ENCODE measurements around the gene TOM1L2.

Gene TOM1L2

DNA sequence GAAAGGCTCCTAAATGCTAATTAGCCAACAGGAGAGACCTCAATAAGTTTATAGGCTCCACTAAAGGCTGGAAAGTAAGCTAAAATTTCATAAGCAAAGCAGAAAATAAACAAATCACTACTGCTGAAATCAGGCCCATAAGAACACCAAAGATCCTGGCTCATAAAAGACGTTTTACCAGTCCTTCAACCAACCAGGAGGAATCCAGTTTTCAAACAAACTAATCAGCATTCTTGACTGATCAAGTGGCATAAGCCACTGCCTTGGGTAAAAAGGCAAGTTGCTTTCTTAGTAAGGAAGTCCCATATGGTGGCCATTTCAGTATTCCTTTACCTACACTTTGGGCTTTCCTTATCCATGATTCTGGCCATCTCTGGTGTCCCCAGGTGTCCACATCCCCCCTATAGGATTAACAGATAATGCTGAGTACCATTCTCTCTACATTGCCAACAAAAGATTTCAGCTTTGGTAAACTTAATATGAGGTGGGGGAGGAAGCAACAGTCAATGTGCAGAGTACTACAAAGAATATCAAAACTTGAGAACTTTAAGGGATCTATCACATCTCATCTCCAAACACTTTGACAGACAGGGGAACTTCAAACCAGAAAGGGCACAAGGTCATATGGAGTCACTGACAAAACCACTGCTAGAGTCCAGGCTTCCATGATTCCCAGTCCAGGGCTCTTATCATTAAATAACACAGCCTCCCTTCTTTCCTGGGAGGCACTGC, 1.3 kb downstream of the TOM1L2 start:
- TF ChIP-seq, protein P1, sequence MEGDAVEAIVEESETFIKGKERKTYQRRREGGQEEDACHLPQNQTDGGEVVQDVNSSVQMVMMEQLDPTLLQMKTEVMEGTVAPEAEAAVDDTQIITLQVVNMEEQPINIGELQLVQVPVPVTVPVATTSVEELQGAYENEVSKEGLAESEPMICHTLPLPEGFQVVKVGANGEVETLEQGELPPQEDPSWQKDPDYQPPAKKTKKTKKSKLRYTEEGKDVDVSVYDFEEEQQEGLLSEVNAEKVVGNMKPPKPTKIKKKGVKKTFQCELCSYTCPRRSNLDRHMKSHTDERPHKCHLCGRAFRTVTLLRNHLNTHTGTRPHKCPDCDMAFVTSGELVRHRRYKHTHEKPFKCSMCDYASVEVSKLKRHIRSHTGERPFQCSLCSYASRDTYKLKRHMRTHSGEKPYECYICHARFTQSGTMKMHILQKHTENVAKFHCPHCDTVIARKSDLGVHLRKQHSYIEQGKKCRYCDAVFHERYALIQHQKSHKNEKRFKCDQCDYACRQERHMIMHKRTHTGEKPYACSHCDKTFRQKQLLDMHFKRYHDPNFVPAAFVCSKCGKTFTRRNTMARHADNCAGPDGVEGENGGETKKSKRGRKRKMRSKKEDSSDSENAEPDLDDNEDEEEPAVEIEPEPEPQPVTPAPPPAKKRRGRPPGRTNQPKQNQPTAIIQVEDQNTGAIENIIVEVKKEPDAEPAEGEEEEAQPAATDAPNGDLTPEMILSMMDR (IDR thresholded peaks at IDR 0.05; ENCODE audit: low read depth, low read length), result no peak
- DNase-seq (ENCODE audit: extremely low read depth, low read depth), result no peak

DNA sequence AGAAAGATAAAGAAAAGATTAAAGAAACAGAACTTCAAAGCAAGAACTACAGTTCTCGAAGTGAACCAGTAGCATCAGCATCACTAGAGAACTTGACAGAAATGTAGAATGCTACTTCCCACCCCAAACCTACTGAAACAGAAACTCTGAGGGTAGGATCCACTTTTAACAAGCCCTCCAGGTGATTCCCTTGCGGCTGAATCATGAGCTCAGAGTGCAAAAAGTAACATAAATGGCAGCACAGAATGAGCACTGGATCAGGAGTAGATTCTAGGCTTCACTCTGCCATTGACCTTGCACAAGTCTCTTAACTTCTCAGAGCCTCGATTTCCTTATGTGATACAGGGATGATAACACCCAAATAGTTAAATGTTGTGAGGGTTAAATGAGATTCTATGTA, 5.8 kb downstream of the TOM1L2 start:
- TF ChIP-seq, protein P1 (IDR thresholded peaks at IDR 0.05; ENCODE audit: low read depth, low read length), result no peak
- no peak for DNase-seq (ENCODE audit: extremely low read depth, low read depth)

DNA sequence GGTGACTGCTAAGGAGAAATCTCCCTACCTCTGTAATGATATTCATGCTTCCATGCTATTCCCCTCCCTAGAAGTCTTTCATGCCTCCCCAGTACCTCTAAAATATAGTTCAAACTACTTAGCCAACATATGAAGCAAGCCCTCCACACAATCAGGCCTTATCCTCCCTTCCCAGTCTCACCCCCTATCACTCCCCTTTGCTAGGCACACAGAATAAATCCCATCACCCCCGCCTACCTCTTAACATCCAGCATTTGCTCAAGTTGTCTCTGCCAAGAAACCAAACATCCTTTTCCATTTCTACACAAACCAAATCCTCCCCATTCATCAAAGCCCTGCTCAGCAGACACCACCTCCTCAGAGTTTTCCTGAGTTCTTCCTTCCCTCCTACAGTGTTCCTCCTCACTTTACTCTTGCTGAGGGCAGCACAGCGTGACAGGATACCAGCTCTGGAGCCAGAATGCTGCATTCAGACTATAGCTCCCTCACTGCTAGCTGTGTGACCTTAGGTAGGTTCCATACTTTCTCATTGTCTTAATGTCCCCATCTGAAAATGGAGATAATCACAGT, 7.0 kb downstream of the TOM1L2 start:
- DNase-seq (ENCODE audit: extremely low read depth, low read depth), result no peak
- TF ChIP-seq, protein P1 (IDR thresholded peaks at IDR 0.05; ENCODE audit: low read depth, low read length), result no peak

DNA sequence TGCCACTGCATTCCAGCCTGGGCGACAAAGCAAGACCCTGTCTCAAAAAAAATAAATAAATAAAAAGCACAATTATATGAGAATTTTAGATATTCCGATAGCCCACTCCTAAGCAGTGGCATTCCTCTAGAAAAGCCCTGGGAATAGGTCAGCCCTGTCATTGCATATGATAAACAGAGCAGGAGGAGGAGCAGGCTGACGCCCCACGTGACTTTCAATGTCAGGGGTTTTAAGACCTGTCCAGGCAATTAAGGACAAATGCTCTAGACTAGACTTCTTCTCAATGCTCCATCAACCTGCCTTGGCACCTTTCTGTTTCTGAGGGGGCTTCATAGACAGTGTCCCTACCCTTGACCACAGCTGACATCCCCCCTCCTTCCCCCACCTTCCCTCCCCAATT, 7.5 kb downstream of the TOM1L2 start:
- DNase-seq (ENCODE audit: extremely low read depth, low read depth), result no peak
- TF ChIP-seq, protein P1 (IDR thresholded peaks at IDR 0.05; ENCODE audit: low read depth, low read length), result no peak

DNA sequence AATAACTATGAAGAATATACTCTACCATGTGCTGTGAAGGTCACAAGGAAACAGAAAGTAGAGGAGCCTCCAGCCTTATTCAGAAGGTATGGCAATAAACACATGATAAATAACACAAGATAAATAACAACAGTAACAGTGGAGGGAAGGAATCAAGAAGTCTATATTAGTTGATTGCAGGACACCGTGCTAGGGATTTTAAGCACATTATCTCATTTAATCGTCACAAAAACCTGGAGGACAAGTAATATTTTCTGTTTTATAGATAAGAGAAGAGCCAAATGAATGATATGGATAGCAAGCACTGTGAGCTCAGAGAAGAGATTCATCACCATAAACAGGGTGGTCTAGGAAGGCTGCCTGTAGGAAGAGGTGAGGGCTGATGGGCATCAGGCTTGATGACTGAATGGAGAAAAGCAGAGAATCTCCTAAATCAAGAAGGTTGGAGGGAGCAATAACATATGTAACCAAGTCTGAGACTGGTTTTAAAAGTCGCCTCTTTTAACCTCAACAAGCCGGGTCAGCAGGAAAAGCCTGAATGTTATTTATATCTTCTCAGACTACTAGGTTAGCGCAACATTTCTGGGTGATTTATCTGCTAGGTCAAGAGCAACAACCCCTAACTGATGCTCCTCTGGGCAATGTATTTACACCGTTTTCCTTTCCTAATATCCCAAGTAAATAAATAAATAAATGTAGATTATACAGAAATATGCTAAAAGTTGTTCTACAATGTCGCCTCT, 8.3 kb downstream of the TOM1L2 start:
- no peak for DNase-seq (ENCODE audit: extremely low read depth, low read depth)
- TF ChIP-seq, protein P1 (IDR thresholded peaks at IDR 0.05; ENCODE audit: low read depth, low read length), result no peak

DNA sequence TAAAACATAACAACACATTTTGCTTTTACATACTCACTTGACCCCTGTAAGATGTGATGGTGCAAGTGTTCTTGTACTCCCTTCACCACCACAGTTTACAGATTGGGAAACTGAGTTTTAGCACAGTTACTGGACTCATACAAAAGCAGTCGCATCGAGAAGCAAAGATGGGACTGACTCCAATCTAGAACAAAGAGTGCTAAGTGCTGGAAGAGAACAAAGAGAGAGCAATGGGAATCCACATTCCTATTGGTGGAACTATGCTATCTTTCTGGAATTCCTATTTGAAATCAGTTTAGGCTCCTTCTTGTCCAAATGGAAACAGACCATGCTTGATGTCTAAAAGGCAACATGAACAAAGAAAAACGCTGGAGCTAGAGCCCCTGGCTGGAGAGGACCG, 9.1 kb downstream of the TOM1L2 start:
- TF ChIP-seq, protein P1 (IDR thresholded peaks at IDR 0.05; ENCODE audit: low read depth, low read length), result no peak
- DNase-seq (ENCODE audit: extremely low read depth, low read depth), result no peak

DNA sequence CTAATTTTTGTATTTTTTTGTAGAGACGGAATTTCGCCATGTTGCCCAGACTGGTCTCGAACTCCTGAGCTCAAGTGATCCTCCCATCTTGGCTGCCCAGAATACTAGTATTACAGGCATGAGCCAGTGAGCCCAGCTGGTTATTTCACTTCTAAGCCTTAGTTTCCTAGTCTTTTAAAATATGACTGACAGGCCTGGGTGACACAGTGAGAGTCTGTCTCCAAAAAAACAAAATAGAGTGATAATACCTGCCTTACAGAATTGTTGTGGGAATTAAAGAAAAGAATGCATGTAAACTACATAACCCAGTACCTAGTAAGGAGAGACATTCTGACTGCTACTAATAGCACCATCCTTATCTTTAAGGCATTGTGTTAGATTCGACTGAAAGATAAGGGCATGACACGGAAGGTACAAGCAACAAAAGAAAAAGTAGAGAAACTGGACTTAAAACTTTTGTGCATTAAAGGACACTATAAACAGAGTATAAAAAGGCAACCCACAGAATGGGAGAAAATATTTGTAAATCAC, 11.6 kb downstream of the TOM1L2 start:
- DNase-seq (ENCODE audit: extremely low read depth, low read depth), result no peak
- TF ChIP-seq, protein P1 (IDR thresholded peaks at IDR 0.05; ENCODE audit: low read depth, low read length), result no peak
